Testis (tissue), 2 donors: ENCODE results near the gene APBB1IP.

Source experiments
- POLR2A ChIP-seq: fragments of 450-650 bp; IDR thresholded peaks from one replicate; pipeline ENCODE4 v1.6.1; 2017; ENCODE audit warnings: antibody characterized with exemption, mild to moderate bottlenecking, moderate library complexity
- TF ChIP-seq, protein P1 (sequence below), 3 experiments: fragments of 450-650 bp in 2 of 3; fragments of 200-600 bp in 1 of 3; sonication (generic) in 1 of 3; IDR thresholded peaks; one replicate each; pipeline ENCODE4 v1.5.1; 2016 to 2019; ENCODE audit warnings: antibody characterized with exemption in 3 of 3, mild to moderate bottlenecking in 2 of 3, moderate library complexity in 1 of 3

- TF ChIP-seq, protein P1, sequence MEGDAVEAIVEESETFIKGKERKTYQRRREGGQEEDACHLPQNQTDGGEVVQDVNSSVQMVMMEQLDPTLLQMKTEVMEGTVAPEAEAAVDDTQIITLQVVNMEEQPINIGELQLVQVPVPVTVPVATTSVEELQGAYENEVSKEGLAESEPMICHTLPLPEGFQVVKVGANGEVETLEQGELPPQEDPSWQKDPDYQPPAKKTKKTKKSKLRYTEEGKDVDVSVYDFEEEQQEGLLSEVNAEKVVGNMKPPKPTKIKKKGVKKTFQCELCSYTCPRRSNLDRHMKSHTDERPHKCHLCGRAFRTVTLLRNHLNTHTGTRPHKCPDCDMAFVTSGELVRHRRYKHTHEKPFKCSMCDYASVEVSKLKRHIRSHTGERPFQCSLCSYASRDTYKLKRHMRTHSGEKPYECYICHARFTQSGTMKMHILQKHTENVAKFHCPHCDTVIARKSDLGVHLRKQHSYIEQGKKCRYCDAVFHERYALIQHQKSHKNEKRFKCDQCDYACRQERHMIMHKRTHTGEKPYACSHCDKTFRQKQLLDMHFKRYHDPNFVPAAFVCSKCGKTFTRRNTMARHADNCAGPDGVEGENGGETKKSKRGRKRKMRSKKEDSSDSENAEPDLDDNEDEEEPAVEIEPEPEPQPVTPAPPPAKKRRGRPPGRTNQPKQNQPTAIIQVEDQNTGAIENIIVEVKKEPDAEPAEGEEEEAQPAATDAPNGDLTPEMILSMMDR (IDR thresholded peaks at IDR 0.05), result no peak
- no peak for TF ChIP-seq POLR2A
Measured at GRCh38 chr10:26486990-26487850, 49.1 kb downstream of the APBB1IP start.
